GM21723 (cell line): Measurements from ENCODE around the gene ITGAD.
A peak's percentile ranks its signal among the peaks of the same experiment; 100 is the strongest.

ENCODE experiments used
- ATAC-seq: cut with Tn5 transposase; IDR thresholded peaks from one replicate; pipeline ENCODE4 v1.9.1; 2021; ENCODE audit warnings: mild to moderate bottlenecking, moderate library complexity; ENCODE audit not compliant: unreplicated experiment

ITGAD gene

DNA sequence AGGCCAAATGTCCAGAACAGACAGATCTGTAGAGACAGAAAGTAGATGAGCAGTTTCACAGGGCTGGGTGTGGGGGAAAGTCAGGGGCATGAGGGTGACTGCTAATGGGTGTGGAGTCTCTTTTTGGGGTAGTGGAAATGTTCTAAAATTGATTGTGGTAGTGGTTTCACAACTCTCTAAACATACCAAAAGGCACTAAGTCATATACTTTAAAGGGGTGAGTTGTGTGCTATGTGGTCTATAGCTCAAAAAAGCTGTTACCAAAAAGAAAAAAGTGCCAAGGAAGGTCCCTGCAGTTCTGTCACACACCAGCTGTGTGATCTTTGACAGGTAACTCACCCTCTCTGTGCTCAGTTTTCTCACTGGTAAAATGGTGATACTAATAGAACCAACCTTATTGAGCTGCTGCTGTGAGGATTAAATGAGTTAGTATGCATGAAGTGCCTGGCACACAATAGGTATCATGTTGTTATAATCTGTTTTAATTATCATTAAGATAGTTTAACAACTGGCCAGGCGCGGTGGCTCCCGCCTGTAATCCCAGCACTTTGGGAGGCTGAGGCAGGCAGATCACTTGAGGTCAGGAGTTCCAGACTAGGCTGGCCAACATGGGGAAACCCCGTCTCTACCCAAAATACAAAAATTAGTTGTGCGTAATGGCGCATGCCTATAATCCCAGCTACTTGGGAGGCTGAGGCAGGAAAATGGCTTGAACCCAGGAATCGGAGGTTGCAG lies 27.8 kb upstream of the ITGAD start:
- peak; percentile 48 for ATAC-seq

DNA sequence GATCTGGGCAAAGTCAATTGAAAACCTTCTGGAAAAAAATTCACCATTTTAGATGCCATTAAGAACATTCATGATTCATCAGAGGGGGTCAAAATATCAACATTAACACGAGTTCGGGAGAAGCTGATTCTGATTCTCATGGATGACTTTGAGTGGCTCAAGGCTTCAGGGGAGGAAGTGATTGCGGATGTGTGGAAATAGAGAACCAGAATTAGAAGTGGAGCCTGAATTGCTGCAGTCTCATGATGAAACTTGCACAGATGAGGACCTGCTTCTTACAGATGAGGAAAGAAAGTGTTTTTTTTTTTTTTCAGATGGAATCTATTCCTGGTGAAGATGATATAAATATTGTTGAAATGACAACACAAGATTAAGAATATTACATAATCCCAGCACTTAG lies 25.3 kb upstream of the ITGAD start:
- ATAC-seq: no peak

GRCh38 chr16:31371008-31371407 lies 22.1 kb upstream of the ITGAD start:
- no peak for ATAC-seq

GRCh38 chr16:31371619-31372484 lies 21.3 kb upstream of the ITGAD start:
- ATAC-seq: no peak

DNA sequence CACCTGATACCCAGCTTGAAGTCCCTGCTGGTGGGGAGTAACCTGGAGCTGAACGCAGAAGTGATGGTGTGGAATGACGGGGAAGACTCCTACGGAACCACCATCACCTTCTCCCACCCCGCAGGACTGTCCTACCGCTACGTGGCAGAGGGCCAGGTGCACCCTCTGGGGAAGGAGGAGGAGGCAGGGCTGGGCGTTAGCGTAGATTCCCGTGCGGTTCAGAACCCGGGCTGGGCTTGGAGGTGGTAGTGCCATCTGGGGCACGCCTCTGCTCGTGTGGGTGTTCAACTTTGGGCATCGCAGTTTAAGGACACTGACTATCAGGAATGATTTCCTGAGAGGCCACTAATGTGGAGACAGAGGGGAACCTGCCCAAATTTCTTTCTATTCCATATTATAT lies 19.9 kb upstream of the ITGAD start:
- ATAC-seq: no peak

DNA sequence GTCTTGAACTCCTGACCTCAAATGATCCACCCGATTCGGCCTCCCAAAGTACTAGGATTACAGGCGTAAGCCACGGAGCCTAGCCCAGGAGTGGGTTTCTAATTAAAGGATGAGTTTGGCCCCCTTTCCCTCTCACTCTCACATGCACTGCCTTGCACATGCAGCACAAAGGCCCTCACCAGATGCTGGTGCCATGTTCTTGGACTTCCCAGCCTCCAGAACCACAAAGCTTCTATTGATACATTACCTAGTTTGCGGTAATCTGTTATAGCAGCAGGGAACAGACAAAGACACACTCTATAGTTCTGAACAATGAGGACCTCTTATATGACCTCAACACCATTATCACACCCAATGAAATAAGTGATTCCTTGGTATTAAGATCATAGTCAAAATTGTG lies 17.9 kb upstream of the ITGAD start:
- no peak for ATAC-seq

- no peak for ATAC-seq
These were observed 16.4 kb upstream of the ITGAD start for GRCh38 chr16:31376705-31377104.

DNA sequence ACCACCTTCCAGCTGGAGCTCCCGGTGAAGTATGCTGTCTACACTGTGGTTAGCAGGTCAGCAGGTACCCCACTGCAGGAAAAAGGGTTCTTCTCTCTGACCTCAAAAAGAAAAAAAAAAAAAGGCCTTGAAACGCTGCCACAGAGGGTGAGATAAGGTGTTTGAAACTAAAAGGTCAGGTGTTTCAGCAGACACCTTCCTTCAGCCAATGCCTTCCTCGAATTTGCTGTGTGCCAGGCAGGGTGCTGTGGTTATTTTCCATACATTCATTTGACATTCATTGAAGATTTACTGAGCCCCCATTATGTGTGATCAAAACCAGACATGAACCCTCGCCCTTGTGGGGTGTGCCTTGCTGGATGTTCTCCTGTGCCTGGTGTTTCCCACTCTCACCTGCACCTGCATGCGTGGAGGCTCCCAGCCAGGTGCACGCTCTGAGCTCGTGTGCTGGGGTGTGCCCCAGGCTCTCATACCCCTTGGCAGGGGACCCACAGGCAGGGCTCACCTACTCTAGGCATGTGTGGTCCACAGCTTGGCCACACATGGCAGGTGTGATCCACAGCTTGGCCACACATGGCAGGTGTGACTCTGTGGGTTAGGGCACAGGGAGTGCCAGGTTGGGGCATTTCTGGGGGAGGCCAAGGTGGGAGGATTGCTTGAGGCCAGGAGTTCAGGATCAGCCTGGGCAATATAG lies 15.8 kb upstream of the ITGAD start:
- no peak for ATAC-seq

- ATAC-seq: no peak
These were observed 12.9 kb upstream of the ITGAD start for GRCh38 chr16:31380201-31380600.

DNA sequence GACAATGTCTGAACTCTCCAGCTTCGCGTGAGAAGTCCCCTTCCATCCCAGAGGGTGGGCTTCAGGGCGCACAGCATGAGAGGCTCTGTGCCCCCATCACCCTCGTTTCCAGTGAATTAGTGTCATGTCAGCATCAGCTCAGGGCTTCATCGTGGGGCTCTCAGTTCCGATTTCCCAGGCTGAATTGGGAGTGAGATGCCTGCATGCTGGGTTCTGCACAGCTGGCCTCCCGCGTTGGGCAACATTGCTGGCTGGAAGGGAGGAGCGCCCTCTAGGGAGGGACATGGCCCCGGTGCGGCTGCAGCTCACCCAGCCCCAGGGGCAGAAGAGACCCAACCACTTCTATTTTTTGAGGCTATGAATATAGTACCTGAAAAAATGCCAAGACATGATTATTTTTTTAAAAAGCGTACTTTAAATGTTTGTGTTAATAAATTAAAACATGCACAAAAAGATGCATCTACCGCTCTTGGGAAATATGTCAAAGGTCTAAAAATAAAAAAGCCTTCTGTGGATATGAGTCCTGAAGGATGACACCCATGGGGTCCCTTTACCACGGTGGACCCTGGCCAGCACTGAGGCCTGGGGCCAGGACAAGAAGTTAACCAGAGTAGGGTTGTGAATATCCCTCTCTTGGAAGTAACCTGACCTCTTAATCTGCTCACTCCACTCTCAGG lies 10.5 kb upstream of the ITGAD start:
- no peak for ATAC-seq

DNA sequence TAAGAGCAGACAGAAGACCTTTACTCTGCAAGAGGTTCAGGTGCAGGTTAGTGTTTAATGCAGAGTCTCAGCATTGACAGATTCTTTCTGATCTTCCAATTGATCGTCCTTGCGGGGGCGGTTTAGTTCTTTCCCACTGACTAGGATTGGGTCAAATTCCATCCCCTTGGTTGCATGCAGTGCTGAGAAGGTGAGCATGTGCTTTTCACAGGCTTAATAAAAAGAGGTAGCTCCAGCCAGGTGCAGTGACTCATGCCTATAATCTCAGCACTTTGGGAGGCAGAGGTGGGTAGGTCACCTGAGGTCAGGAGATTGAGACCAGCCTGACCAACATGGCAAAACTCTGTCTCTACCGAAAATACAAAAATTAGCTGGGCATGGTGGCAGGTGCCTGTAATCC lies 7.5 kb upstream of the ITGAD start:
- ATAC-seq: no peak

DNA sequence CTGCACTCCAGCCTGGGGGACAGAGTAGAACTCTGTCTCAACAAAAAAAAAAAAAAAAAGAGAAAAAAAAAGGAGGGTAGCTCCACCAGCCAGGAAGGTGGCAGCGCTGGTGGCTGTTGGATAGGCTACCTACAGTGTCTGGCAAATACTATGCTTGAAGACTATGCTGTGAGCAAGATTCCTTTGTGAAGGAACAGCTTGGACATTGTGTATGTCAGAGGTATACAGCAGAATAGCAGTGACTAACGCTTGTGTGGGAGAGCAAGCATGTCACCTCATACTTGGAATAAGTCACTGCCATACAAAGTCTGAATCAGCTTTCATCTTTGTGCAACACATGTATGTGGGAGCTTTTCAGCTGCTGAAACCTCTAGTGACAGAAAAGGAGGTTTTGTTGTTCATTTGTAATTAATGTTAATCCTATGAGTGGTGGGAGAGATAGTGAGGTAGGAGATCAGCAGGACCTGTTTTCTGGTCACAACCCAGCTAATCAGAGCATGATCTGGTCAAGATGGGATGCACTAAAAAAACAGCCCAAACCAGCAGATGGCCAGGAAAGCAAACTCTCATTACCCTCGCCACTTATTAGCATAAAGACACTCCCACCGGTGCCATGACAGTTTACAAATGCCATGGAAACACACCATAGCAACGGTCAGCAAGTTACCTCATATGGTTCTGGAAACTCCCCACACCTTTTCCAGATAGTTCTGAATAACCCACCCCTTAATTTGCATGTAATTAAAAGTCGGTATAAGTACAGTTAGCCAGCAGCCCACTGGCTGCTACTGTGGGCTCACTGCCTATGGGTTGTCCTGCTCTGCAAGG lies 6.8 kb upstream of the ITGAD start:
- no peak for ATAC-seq

DNA sequence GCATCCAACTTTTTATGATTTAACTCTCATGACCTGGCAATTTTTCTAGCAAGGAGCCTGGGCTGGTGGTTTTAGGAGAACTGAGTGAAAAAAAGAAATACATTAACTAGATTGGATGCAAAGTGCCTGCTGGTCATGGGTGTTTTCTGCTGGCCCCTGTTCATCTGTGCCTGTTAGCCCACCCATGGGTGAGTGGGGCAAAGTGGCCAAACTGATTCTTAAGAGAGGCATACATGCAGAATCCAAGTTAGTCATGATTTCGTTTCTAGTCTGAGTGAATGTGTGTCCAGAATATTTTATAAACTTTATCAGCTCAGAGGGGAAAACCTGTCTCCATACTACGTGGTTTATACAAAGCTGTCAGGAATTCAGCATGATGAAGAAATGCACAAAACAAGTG lies 4.6 kb upstream of the ITGAD start:
- ATAC-seq: no peak

- no peak for ATAC-seq
These were observed 2.6 kb upstream of the ITGAD start for GRCh38 chr16:31390504-31391041.

GRCh38 chr16:31395647-31396046 lies 2.5 kb downstream of the ITGAD start:
- ATAC-seq: no peak

GRCh38 chr16:31397096-31397660 lies 4.0 kb downstream of the ITGAD start:
- ATAC-seq: no peak

DNA sequence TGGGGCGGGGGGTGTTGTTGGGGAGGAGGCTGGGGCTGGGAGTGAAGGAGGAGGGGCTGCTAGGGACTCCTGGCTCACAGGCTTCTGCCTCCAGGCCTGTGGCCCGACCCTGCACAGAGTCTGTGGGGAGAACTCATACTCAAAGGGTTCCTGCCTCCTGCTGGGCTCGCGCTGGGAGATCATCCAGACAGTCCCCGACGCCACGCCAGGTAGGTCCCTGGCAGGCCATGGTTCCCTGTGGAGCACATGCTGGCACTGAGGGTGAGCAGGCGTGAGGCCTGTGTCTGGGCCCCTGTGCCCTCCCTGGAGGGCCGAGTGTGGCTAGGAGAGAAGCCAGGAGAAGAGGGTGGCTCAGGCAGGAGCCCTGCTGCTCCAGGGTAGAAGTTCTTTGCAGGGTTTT lies 4.6 kb downstream of the ITGAD start:
- ATAC-seq: no peak

DNA sequence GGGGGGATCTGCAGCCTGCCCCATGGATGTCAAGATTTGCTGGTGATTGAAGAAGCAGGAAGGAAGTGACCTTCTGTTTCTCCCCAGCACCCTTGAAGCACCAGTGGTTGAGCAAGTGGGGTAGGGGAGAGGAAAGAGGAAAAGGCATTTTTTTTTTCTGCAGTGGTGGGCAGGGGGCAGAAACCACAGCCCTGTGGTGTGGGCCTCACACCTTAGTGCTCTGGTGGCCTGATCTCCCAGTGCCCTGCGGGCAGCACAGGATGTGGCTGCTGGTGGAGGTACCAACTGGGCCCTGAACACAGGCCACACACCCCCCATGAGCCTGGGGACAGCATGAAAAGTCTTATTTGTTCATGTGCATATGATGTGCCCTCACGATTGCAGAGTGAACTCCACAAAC lies 7.1 kb downstream of the ITGAD start:
- no peak for ATAC-seq

- no peak for ATAC-seq
These were observed 8.3 kb downstream of the ITGAD start for GRCh38 chr16:31401436-31401835.

DNA sequence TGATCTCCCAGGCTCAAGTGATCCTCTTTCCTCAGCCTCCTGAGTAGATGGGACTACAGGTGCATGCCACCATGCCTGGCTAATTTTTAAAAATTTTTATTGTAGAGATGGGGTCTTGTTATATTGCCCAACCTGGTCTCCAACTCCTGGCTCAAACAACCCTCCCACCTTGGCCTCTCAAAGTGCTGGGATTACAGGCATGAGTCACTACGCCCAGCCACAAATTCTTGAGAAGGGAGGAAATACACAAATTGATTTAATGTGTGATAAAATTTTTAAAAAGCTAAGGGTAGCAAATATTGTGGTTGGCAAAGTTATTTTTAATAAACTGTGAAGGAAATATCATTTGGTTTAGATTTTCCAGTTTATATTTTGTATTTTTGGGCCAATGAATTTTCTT lies 9.6 kb downstream of the ITGAD start:
- no peak for ATAC-seq
